HG03280 (cell line): ENCODE data around the gene GTF3A.
"Not testable (repeated sequence)": the region's sequence is repeated elsewhere in the genome, so short reads cannot be mapped to it uniquely, and the experiment has no call there.

Experiments
- ATAC-seq: cut with Tn5 transposase; IDR thresholded peaks from one replicate; pipeline ENCODE4 v1.9.1; 2021; ENCODE audit warnings: mild to moderate bottlenecking, moderate library complexity; ENCODE audit not compliant: unreplicated experiment

Gene GTF3A

DNA sequence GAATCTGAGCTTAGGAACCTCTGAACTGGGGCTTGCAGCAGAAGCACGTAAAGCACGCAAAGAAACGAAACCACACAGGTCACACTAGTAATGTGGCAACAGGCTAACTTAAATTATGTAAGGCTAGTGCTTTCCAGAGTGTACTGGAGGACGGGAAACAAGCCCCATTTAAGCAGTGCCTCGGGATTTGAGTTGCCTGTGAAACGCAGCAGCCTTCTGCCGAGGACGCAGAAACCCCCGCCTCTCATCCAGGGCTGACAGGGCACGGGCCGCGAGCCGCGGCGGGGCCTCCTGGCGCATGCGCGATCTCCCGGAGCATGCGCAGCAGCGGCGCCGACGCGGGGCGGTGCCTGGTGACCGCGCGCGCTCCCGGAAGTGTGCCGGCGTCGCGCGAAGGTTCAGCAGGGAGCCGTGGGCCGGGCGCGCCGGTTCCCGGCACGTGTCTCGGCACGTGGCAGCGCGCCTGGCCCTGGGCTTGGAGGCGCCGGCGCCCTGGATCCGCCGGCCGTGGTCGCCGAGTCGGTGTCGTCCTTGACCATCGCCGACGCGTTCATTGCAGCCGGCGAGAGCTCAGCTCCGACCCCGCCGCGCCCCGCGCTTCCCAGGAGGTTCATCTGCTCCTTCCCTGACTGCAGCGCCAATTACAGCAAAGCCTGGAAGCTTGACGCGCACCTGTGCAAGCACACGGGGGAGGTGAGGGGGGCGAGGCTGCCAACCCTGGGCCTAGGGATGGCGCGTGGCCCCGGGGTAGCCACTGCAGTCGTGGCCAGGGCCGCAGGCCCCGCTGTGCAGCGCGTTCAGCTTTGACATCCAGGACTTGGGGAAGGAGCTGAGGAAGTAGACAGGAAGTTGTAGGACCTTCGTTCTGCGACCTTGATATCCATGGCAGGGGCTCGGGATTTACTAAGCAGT is at the start of gene GTF3A:
GTF3A (plus strand) TSS at position 374 of the 912 bp plus-strand sequence.
- peak; percentile 78 for ATAC-seq

DNA sequence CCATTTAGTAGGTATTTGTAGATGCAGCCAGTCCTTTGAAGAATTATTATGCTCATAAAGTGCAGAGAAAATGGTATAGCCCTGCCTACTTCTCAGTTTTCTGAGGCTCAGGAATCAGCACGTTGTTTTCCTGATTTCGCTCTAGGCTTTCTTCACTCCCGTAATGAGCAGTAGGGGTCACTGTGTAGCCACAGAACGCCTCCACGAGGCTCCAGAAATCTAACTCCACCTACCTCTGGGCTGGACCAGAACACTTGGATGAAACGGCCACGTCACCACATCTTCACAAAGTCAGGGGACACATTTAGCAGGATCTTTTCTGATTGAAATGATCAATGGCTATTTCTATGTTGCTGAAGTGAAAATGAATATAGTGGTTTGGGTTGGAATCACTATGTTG is 49.8 kb upstream of the GTF3A start:
- ATAC-seq = peak; percentile 69

DNA sequence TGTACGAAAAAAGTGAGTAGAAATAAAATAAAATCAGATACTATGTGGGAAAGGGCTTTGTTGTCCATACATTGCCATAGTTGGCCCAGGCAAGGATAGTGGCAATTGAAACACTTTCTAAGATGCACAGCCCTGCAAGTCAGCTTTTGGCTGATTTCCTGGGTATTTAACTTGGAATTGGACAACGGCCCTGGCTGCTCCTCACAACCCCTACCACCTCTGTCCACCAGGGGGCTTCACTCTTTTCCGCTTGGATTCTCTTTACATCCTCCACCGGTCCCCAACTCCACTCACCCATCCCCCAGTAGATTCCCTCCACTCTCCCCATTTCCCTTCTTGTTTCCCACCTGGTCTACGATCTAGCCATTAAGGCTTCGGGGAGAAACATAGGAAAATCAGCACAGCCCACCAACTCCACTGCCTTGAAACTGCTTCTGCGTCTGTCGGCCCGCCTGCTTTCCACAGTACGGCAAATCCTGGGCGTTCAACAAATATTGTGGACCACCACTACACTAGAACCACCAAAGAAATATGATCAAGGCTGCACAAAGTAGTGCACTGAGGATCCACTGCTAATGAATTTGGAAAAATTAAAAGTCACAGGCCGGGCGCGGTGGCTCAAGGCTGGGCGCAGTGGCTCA is 48.6 kb upstream of the GTF3A start:
- ATAC-seq = no peak

DNA sequence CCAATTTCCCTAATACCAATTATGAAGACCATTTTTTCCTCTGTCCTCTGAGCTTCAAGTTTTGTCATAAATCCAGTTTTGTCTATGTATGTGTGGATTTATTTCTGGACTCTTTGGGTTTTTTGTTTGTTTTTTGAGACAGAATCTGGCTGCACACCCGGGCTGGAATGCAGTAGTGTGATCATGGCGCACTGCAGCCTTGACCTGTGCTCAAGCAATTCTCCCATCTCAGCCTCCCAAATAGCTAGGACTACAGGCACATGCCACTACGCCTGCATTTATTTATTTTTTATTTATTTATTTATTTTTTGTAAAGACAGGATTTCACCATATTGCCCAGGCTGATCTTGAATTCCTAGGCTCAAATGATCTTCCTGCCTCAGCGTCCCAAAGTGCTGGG is 45.3 kb upstream of the GTF3A start:
- ATAC-seq = no peak

DNA sequence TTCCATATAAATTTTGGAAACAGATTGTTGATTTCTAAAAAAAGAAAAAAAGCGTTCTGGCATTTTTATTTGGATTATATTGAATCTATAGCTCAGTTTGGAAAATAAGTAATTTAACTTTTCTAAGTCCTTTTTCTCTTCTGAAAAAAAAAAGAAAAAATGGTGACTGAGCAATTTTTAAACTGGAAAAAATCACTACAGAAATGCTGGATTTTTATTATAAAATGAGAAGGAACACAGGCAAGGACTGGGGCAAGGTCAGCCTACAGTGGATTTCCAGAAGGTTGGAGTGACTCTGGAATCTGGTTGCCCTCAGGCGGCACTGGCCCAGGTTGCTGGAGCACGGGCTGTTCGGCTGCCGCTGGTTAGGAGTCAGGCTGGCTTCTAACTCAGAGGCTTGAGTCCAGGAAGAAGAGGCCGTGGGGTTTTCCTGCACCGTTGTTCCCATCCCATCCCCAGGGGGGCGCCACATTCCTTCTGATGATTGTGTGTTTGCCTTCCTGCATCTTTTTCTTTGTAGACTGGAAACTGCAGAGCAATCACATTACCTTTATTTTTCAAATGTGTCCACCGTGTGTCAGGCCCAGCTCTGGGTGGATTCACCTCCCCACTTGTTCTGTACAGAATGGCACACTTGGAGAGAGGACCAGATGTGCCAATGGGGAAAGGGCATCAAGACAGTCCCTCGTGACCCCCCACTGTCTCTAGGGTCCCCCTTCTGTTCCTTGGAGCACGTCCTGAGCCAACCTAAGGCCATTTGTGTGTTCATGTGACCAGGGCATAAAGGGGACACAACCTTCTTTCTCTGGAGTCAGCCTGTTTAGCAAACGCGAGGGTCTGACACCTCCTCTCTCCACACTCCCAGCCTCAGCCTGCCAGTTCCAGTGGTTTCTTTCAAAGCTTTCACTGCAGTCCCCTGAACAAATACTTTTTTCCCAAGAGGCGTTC is 44.5 kb upstream of the GTF3A start:
- ATAC-seq = no peak

DNA sequence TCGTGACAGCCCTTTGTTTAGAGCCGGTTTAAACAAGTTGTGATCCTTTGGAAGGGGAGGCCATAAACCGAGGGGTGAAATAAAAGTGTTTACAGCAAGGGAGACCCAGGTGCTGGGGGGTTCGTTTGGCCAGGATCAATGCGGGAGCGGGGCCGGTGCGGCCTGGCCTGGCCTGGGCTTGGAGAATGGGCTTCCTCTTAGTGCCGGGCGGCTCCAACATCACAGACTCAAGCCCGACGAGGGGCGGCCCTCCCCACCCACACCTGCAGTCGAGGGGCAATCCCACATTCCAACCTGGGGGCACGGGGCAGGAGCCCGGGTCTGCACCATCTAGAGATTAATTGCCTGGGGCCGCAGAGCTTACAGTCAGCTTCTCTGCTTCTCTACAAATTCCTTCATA is 42.8 kb upstream of the GTF3A start:
- ATAC-seq = no peak

DNA sequence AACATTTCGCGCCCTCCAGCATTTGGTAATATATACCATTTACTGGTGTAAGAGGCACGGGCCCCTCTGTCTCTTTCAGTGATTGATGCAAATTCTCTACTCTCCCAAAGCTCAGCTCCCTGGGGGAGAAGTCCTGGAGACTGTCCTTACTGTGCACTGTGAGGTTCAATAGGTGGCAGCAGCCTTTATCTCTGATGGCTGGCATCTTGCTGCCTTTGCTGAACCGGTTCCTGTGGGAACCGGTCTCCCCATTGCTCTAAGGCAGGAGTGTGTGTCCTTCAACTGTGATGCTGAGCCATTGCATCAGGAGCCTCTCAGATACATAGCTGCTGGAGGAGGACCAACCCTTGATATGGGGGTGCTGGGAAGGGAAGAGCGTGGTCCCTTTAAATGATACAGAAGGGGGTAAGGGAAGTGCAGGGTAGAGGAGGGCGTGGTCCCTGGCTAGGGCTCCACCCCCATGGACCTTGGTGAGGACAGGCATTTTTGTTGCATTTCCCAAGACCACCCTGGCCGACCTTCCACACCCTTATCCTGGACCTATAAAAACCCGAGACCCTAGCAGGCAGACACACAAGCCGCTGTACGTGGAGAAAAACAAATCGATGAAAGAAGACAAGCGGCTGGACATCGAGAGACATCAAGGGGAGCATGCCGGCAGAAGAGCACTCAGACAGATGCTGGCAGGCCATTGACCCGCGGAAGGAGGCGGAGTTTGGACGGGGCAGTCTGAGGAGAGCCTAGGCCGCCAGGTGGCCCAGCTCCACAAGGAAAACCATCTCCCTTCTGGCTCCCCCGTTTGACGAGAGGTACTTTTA is 41.1 kb upstream of the GTF3A start:
- ATAC-seq = no peak

DNA sequence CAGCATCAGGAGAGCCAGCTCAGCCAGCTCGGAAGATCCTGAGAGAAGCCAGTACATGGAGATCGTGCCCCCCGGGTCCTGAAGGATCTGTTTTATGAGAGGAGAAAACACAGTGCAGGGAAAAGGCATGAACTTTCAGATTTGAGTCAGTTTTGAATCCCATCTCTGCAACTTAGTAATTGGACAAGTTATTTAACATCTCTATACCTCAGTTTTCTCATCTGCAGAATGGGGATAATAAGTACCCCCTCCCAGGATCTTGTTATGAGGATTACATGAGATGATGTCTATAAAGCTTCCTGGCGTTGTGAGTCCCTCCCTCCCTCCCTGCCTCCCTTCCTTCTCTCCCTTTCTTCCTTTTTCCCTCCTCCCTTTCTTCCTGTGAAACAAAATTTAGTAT is 40.1 kb upstream of the GTF3A start:
- no peak for ATAC-seq

DNA sequence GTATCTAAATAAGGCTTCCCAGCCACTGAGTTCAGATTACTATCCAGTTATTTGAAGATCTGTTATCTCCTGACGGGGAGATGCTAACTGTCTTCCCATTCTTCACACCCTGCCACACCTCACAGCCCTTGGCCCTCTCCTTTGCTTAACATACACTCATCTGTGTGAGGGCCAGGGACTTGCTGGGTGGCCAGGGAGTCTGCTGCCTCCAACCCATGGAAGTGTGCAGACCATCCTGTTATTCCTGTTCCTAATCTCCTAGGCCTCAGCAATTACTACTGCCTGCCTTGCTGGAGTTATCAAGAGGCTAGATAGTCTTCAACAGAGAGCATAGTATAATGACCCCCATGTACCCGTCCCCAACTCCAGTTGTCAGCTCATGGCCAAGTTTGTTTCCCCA is 36.2 kb upstream of the GTF3A start:
- no peak for ATAC-seq

DNA sequence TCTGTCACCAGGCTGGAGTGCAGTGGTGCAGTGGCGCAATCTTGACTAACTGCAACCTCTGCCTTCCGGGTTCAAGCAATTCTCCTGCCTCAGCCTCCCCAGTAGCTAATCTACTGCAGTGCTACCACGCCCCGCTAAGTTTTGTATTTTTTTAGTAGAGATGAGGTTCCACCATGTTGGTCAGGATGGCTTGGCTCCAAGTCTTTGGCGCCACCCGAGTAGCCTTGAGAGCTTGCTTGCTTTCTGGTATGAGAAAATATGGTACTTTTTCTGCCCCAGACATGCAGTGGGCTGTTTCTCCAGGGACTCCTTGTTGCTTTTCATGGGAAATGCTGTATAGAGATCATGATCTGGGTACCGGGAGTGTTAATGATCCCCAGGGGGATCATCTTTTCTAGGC is 34.5 kb upstream of the GTF3A start:
- no peak for ATAC-seq

DNA sequence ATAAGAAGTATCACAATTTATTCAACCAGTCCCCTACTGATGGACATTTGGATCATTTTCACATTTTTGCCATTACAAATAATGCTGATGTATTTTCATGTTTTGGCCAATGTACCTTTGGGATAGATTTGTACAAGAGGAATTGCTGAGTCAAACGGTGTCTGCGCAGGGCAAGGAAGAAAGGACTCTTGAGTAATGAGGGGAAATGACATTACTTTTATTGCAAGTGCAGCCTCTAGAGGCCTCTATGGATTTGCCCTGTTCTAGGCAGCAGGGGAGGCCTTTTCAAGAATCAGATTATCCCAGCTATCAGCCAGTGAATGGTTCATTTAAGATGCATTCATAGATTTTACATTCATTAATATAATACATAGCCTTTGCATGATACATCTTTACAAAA is 32.9 kb upstream of the GTF3A start:
- no peak for ATAC-seq

DNA sequence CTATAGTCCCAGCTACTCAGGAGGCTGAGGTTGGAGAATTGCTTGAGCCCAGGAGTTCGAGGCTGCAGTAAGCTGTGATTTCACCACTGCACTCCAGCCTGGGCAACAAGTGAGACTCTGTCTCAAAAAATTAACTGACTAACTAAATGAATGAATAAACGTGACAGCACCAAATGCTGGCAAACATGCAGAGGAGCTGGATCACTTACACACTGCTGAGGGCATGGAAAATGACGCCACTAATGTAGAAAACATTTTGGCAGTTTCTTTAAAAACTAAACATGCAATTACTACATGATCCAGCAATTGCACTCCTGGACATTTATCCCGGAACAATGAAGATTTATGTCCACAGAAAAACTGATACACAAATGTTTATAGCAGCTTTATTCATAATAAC is 31.3 kb upstream of the GTF3A start:
- no peak for ATAC-seq

DNA sequence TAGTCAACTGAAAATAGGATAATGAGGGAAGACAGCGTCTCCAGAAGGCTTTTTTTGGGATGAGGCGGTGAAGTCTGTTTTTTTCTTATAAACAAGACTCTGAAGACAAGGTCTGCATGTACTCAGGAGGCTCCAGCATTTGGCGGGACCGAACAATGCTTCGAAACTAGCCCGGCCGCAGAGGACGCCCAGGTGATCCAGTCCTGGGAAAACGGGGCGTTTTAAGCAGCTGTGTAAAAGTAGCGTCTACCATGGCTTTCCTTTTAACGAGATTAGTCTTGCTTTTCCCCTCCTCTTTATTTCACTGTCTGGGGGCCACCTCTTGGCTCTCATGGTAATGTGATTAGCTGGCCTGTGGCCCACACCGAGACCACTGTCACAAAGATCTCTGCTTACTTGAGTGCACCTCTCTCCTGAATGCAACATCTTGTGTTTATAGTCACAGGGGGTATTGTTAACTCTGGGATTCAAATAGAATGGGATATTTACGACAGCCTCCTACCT is 29.4 kb upstream of the GTF3A start:
- ATAC-seq = no peak

DNA sequence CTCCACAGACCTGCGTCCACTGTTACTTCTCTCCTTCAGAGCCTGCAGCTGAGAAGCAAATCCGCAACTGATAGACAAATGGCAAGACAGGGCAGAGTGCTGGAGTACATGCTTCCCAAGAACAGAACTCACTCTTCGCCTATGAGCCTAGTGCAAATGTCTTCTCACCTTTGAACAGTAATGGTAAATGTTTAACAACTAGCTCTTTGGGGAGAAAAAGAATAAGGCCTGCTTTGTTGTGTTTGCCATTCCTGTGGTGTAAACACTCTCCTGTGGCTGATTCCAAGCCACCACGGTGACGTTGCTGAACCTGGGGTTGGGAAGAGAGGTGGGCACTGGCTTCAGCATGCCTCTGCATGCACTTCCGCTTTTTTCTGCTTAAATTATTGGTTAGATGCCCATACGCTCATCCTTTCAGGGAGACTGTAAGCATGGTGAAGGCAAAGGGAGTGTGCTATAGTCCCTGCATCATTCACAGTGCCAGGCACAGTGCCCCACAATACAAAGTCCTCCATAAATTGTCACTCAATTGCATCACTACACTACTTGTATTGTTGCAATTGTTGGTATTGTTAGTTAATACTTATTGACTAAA is 28.1 kb upstream of the GTF3A start:
- no peak for ATAC-seq

DNA sequence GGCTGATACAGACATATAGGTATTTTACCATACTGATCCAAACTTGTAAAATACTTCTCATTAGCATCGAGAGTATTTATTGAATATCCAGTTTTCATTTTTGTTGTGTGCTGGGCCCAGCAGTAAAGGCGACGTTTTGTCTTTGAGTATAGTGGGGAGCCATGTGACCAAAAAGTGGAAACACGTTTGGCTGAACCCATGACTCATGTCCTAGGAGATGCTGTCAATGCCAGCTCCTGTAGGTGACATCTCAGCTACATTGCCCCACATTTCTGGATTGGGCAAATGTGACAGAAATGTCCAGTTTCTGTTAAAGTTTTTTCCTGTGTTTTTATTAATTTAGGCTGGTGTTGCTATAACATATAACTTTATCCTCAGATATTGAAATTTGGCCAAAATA is 26.1 kb upstream of the GTF3A start:
- ATAC-seq = no peak

DNA sequence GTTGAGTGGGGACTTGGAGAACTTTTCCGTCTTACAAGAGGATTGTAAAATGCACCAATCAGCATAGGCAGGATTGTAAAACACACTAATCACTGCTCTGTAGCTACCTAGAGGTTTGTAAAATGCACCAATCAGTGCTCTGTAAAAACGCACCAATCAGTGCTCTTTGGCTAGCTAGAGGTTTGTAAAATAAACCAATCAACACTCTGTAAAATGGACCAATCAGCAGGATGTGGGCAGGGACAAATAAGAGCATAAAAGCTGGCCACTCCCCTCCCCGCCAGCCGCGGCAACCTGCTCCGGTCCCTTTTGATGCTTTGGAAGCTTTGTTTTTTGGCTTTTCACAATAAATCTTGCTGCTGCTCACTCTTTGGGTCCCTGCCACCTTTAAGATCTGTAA is 24.0 kb upstream of the GTF3A start:
- ATAC-seq = not testable (repeated sequence)

DNA sequence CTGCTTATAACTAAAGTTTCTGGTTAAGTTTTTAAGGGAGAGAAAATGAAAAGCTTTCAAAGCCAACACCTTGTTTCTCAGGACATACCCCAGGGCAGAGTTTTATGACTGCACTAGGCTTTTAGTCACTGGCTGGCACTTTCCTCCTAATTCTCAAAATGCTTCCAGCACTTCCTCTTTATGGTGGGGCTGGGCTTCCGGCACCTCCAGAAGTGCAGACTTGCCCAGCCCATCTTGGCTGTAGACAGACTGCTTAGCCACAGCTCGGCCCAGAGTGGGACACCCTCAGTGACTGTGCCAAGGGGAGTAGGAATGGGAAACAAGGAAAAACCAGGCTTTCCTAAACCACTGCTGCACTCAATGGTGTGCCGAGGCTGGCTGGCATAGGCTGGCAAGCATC is 23.2 kb upstream of the GTF3A start:
- no peak for ATAC-seq

DNA sequence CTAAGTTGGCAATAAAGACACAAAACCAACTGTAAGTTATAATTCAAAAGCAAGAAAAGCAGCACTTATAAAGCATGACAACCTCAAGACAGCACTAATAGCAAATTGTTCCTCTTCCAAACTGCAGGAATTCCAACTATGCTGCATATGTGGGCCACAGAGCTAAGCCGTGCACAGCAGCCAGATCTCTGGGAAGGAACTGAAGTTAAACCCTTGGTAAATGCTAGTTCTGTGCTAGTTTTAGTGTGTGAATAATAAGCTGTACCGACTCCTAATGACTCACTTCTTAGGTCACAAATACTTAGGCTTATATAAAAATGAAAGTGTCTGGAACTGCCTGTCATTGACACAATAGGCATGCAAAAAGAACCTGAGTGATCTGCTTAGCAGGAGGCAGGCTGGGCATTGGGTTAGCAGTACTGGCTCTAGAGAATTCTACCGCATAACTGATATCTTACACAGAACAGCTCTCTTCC is 21.2 kb upstream of the GTF3A start:
- ATAC-seq = no peak

DNA sequence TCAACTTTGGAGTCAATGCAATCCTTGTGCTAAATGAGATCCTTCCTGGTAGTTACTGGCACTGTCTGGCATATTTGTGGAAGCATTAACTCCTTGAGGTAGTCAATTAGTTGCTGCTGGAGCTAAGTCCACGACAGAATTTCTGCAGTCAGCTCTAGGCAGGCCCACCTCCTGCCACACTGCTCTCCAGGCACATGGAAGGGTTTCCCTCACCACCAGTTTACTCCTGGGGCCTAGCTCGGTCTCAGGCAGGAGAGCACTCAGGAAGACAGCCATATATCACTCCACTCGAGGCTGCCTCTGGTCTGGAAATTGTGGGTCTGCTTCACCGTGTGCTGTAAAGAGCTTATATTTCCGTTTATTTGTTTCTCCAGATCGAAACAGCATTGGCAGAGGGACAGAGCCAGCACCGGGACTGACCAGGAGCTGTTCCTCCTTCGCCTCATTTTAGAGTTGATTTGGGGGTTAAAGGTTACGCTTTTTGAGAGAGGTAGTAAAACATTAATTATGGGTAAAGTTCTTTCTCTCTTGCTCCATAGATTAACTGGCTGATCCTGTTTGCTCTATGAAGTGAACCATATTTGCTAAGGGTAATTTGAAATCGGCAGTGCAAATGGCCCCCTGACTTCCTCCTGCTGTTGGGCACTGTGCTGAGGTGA is 20.6 kb upstream of the GTF3A start:
- no peak for ATAC-seq
